Hepatic stellate cell (primary cell): ENCODE data around the gene DCC.
A peak's percentile ranks its signal among the peaks of the same experiment; 100 is the strongest.

Experiments
- DNase-seq: peaks from one replicate; pipeline ENCODE4 v3.0.0; 2011; ENCODE audit warnings: low spot score

Gene DCC

GRCh38 chr18:53224128-53224778 is 884.3 kb downstream of the DCC start:
- no peak for DNase-seq

DNA sequence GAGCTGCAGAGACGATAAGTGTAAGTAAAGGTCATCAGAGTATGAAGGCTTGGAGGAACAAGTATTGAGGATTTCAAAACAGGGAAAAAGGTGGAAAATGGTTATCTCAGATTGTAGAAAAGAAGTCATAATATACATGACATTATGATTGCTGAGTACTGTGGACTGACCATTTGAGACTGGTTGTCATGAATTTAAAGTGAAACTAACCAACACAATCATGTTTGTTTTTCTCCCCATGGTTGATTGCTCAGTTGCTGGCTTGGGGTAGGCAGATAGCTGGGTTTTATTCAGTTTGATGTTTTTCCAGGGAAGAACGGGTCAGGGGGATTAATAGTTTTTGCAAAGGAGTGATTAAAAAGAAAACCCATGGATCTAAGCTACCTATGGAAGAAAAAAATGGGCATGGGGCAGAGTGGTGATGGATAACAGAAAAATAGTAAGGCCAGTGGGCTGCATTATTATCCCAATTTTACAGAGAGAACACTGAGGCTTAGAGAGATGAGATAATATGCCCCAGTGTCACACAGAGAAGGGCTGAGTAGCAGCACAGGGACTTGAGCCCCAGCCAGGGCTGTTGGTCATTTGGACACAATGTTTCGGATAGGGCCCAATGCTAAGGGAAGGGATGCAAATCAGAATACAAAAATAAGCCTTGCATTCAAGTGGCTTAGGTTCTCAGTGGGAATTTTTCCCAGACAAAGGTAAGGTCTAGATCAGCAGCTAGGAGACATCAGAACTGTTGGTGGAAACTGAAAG is 885.7 kb downstream of the DCC start:
- no peak for DNase-seq

GRCh38 chr18:53234610-53235009 is 894.6 kb downstream of the DCC start:
- no peak for DNase-seq

- DNase-seq = no peak
Observed at GRCh38 chr18:53241161-53241560, 901.2 kb downstream of the DCC start.

- DNase-seq = no peak
Observed at GRCh38 chr18:53253789-53254188, 913.8 kb downstream of the DCC start.

GRCh38 chr18:53254265-53254664 is 914.3 kb downstream of the DCC start:
- DNase-seq = no peak

DNA sequence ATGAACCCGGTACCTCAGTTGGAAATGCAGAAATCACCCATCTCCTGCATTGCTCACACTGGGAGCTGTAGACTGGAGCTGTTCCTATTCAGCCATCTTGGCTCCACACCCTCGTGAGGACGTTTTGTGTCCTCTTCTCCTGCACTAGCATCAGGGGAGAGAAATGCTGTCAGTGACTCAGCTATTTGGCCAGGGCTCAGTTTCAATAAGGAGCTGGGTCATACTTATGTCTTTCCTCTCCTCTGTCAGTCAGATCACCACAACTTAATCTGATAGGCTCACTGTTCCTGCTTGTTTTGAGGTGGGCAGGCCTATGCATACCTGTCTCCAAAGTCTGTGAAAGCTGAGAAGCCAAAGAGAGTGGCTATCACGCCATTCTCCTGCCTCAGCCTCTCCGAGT is 921.2 kb downstream of the DCC start:
- no peak for DNase-seq

- no peak for DNase-seq
Observed at GRCh38 chr18:53266850-53267249, 926.9 kb downstream of the DCC start.

DNA sequence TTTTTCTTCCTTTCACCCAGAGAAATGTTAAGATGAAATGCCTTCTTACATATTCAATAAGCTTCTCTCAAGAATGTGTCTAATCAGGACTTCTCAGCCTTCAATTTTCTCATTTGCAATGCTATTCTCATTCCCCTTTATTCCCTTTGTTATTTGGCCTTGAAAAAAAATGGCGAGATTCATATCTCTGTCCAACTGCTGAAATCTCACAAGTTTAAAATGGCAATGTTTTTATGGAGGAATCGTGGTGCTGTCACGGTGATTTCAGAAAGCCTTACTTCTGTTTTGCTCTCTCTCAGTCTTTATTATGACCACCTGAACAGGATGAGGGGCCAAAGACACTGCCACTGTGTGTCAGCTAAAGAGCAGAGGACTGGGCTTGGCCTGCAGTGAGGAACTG is 928.5 kb downstream of the DCC start:
- no peak for DNase-seq

DNA sequence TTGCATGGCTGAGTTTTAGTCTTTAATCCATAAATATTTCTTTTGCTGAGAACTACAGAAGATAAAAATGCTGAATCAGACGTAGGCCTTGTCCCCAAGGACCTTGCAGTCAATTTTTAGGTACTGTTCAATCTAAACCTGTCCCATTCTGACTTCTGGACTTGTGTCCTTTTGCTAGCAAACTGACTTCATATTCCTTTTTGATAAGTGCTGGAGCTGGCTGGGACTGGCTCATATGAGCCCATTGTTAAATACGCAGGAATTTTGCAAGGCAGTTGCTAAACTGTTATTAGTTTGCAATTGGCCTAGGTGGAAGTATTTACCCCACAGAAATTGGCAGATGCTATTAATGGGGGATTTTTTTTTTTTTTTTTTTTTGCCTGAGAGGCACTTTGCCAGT is 941.4 kb downstream of the DCC start:
- no peak for DNase-seq

GRCh38 chr18:53283708-53284107 is 943.7 kb downstream of the DCC start:
- no peak for DNase-seq

DNA sequence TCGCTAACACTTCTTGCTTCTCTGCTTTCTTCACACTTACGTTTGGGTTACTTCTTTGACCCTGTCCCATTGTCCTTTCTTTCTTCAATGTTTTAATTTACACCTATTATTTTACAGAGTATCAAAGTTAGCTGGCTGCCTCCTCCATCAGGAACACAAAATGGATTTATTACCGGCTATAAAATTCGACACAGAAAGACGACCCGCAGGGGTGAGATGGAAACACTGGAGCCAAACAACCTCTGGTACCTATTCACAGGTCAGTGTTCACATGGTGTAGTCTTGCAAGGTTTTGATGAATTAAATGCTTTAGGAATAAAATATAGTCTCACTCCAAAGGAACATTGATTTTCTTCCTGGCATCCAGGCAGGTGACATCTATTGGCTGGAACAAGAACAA is 965.5 kb downstream of the DCC start:
- DNase-seq = no peak

DNA sequence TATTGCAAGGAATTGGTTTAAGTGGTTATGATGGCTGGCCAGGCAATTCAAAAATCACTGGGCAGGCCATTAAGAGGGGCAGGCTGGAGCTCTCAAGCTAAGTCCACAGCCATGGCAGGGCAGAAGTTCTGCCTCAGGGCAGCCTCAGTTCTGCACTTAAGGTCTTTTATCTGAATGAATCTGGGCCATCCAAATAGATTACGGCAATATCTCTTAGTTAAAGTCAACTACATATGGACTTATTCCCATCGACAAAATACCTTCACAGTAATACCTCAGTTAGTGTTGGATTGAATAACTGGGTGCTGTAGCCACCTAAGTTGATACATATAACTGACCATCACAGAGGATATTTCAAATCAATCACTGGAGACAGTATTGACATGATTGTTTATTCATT is 979.6 kb downstream of the DCC start:
- no peak for DNase-seq

- no peak for DNase-seq
Observed at GRCh38 chr18:53322163-53322562, 982.2 kb downstream of the DCC start.

DNA sequence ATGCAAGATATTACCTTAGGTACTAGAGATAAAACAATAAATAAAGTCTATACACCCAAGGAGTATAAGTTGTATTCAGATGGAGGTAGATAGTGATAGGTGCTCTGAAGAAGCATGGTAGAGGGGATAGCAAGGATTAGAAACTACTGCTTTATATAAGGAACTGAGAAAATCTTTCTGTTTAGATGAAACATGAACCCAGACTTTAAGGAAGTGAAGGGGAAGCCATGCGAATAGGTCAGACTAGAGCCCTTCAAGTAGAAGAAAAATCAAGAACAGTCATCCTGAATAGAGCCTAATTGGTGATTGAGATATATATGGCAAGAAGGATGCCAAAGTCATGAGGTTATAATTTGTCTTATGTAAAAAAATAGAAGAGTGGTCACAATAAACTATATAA is 984.4 kb downstream of the DCC start:
- DNase-seq = no peak

- DNase-seq = no peak
Observed at GRCh38 chr18:53360501-53361443, 1020.8 kb downstream of the DCC start.

DNA sequence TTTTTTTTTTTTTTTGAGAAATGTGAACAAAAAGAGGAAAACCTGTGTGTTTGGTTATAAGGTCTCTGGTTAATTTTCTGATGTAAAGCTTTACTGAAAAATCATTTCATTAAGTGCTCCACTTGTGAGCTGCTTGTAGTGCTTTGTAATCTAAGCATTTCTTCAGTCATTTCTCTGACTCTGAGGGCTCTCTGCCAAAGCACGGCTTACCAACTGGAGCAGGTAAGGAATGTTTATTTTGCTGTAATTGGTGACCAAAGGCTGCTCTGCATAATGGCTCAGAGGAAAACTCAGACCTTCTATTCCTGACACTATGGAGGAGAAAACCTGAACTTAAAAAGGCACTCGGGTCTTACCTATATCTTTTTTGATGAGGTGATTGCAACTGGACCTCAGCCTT is 1035.6 kb downstream of the DCC start:
- DNase-seq = no peak

DNA sequence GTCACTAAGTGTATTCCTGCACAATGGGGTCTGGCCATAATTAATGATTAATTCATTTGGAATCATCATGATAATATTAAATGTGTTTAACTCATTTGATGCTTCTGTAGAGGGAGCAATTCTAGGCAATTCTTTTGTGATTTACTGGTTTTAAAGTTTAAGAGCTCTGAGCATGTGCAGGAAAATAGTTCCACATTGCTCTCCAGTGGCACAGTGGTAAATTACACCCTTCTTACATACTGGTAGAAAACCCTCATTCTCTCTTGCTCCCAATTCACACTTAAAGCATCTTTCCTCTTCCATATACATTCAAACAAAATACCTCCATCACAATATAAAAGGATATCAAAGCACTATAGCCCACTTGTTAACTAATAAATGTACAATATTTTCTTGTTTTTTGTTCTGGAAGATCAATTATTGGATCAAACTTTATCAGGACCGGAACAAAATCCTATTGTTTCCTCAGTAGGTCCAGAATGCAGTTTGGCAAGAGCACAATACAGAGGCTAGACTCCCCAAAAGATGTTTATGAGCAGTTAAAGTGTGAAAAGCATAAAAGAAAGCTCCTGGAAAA is 1040.2 kb downstream of the DCC start:
- DNase-seq = peak; percentile 2

DNA sequence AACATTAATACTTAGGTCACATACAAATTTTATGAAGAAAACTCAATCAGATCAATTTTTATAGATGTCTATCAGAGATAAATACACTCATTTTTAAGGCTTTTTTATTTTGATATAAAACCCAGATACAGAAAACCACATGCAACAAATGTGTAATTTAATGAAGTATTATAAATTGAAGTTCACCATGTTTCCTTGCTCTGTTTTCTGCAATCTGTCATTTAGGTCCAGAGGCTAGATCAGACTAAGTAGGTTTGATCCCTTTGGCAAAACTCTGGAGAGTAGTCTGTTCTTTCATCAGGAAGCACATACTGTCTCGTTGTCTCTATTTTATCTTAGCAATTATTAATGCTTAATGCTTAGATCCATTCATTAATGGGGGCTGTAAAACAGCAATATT is 1042.9 kb downstream of the DCC start:
- DNase-seq = no peak

DNA sequence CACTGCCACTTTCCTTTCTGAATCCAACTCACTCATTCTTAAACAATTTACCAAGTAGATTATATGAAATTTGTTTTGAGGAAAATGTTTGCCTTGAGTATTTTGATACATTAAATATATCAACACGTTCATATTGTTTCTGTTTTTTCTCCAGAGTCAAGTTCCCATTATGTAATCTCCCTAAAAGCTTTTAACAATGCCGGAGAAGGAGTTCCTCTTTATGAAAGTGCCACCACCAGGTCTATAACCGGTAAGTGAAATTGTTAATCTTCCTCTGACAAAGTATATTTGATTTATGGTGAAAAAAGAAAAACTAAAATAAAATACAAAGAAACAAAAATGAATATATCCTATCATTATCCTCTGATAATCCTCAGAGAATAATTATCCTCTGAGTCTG is 1045.9 kb downstream of the DCC start:
- DNase-seq = no peak

DNA sequence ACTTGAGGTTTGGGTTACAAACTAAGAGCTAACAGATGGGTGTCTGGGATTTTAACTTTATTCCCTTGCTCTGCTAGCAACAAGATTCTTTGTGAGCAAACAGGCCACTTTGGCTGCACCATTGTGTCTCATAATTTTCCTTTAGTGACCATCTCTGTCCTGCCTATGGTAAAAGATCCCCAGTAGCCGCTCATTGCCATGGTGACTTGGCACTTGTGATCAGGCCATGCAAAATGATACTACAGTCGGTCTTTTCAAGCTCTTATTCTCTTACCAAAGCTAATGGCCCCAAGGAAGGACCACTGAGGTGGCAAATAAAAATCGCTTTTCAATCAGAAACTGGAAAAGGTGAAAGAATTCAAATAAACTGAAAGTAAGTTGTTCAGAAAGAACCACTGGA is 1047.6 kb downstream of the DCC start:
- DNase-seq = no peak

- DNase-seq = no peak
Observed at GRCh38 chr18:53402670-53403069, 1062.7 kb downstream of the DCC start.

DNA sequence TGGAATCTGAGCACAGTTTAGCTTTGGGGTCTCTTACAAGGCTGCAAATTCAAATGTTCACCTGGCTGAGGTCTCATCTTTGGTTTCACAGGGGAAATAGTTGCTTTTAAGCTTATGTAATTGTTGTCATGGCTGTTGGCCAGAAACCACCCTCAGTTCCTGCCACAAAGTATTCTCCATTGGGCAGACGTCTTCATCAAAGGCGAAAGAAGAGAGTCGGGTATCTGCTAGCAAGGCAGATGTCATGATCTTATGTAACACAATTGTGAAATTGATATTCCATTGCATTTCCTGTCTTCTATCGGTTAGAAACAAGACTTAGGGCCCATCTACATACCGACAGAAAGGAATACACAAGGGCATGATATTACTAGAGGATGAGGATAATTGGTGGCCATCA is 1068.3 kb downstream of the DCC start:
- no peak for DNase-seq
